ENCODE measurements around the gene CENPC.
"Not testable (repeated sequence)": the region's sequence is repeated elsewhere in the genome, so short reads cannot be mapped to it uniquely, and the experiment has no call there.

Gene CENPC

DNA sequence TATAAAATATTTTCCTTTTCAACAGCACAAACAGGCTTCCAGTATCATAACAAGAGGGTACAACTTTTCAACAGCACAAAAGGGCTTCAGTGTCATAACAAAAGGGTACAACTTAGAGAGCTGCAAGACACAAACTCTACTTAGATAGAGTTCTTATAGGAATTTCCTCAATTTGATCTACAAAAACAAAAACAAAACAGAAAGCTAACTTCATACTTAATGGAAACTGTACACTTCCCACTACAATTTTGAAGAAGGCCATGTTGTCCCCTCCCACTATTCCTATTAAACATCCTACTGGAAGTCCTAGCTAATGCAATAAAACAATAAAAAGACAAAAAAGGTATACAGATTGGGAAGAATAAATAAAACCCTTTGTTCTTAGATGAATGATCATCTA, 96.7 kb downstream of the CENPC start:
- no peak overlapping the region for H3K9ac ChIP-seq (ENCODE audit: low read depth, low read length)
- no peaks in the 10 kb centered on the region for H3K4me1 ChIP-seq (ENCODE audit: control insufficient read depth, insufficient read depth, low read length)
- H3K4me3 ChIP-seq (ENCODE audit: low read depth, low read length): no peak overlapping the region
- no peaks in the 10 kb centered on the region for H3K36me3 ChIP-seq (ENCODE audit: control insufficient read depth, insufficient read depth, low read length)
- no peaks in the 10 kb centered on the region for H3K27me3 ChIP-seq (ENCODE audit: control insufficient read depth, insufficient read depth, low read length)
- no peak overlapping the region for H3K27ac ChIP-seq (ENCODE audit: low read depth, low read length)
- no peaks in the 10 kb centered on the region for H3K9me3 ChIP-seq (ENCODE audit: control insufficient read depth, insufficient read depth, low read length)

GRCh38 chr4:67447873-67448272, 97.4 kb downstream of the CENPC start:
- Histone ChIP-seq H3K4me3 (ENCODE audit: low read depth, low read length) (no peak overlapping the region), H3K27me3 (ENCODE audit: control insufficient read depth, insufficient read depth, low read length) (no peaks in the 10 kb centered on the region), H3K36me3 (ENCODE audit: control insufficient read depth, insufficient read depth, low read length) (no peaks in the 10 kb centered on the region), H3K9me3 (ENCODE audit: control insufficient read depth, insufficient read depth, low read length) (no peaks in the 10 kb centered on the region), H3K27ac (ENCODE audit: low read depth, low read length) (no peak overlapping the region), H3K9ac (ENCODE audit: low read depth, low read length) (no peak overlapping the region), H3K4me1 (ENCODE audit: control insufficient read depth, insufficient read depth, low read length) (no peaks in the 10 kb centered on the region)

DNA sequence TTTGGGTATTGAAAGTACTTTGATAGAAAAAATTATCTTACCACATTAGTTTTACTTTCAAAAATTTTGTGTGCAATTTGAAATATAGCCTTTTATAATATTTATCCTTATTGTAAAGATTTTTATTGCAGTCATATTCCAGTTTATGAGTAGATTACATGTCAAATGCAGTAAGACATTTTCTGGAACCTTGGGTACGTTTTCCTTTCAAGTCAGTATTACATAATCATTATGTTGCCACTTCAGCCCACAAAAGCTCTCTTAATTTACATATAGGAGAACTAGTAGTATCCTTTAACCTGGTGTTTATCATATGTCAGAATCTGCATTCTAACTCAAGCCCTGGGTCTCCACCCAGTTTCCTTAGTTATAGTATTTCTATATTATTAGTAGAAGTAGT, 98.5 kb downstream of the CENPC start:
- Histone ChIP-seq H3K9me3 (ENCODE audit: control insufficient read depth, insufficient read depth, low read length) (no peaks in the 10 kb centered on the region), H3K4me3 (ENCODE audit: low read depth, low read length) (no peak overlapping the region), H3K9ac (ENCODE audit: low read depth, low read length) (no peak overlapping the region), H3K27me3 (ENCODE audit: control insufficient read depth, insufficient read depth, low read length) (no peaks in the 10 kb centered on the region), H3K36me3 (ENCODE audit: control insufficient read depth, insufficient read depth, low read length) (no peaks in the 10 kb centered on the region), H3K27ac (ENCODE audit: low read depth, low read length) (no peak overlapping the region), H3K4me1 (ENCODE audit: control insufficient read depth, insufficient read depth, low read length) (no peaks in the 10 kb centered on the region)

GRCh38 chr4:67445881-67446280, 99.4 kb downstream of the CENPC start:
- H3K27ac ChIP-seq (ENCODE audit: low read depth, low read length); H3K27me3 ChIP-seq (ENCODE audit: control insufficient read depth, insufficient read depth, low read length); H3K4me1 ChIP-seq (ENCODE audit: control insufficient read depth, insufficient read depth, low read length); H3K4me3 ChIP-seq (ENCODE audit: low read depth, low read length); H3K9me3 ChIP-seq (ENCODE audit: control insufficient read depth, insufficient read depth, low read length); H3K9ac ChIP-seq (ENCODE audit: low read depth, low read length); H3K36me3 ChIP-seq (ENCODE audit: control insufficient read depth, insufficient read depth, low read length): not testable (repeated sequence)

- no peaks in the 10 kb centered on the region for H3K9me3 ChIP-seq (ENCODE audit: control insufficient read depth, insufficient read depth, low read length)
- H3K36me3 ChIP-seq (ENCODE audit: control insufficient read depth, insufficient read depth, low read length): no peaks in the 10 kb centered on the region
- no peak overlapping the region for H3K4me3 ChIP-seq (ENCODE audit: low read depth, low read length)
- no peaks in the 10 kb centered on the region for H3K4me1 ChIP-seq (ENCODE audit: control insufficient read depth, insufficient read depth, low read length)
- H3K27me3 ChIP-seq (ENCODE audit: control insufficient read depth, insufficient read depth, low read length): no peaks in the 10 kb centered on the region
- no peak overlapping the region for H3K27ac ChIP-seq (ENCODE audit: low read depth, low read length)
- no peak overlapping the region for H3K9ac ChIP-seq (ENCODE audit: low read depth, low read length)
These were observed 106.3 kb downstream of the CENPC start for GRCh38 chr4:67438975-67439374.

- no peaks in the 10 kb centered on the region for H3K4me1 ChIP-seq (ENCODE audit: control insufficient read depth, insufficient read depth, low read length)
- H3K9me3 ChIP-seq (ENCODE audit: control insufficient read depth, insufficient read depth, low read length): no peaks in the 10 kb centered on the region
- no peak overlapping the region for H3K27ac ChIP-seq (ENCODE audit: low read depth, low read length)
- no peak overlapping the region for H3K4me3 ChIP-seq (ENCODE audit: low read depth, low read length)
- no peak overlapping the region for H3K9ac ChIP-seq (ENCODE audit: low read depth, low read length)
- H3K27me3 ChIP-seq (ENCODE audit: control insufficient read depth, insufficient read depth, low read length): no peaks in the 10 kb centered on the region
- H3K36me3 ChIP-seq (ENCODE audit: control insufficient read depth, insufficient read depth, low read length): no peaks in the 10 kb centered on the region
These were observed 107.2 kb downstream of the CENPC start for GRCh38 chr4:67437974-67438713.

DNA sequence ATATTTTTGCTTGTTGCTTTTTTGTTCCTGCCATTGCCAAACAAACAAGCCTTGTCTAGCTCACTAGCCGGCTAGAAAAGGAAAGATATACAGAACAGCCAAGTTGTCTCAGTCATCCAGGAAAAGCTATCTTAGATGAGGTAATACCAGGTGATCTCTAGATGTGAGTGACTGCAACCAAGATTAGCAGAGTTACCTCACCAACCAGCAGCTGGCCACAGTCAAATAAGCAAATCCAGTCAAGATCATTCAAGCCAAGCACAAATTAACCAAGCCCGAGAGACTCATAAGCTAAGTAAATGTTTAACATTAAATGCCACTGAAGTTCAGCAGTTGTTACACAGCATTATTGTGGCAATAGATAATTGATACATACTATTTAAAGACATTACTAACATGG, 108.6 kb downstream of the CENPC start:
- peak overlapping the region; percentile 14 for H3K27ac ChIP-seq (ENCODE audit: low read depth, low read length)
- no peak overlapping the region for H3K9ac ChIP-seq (ENCODE audit: low read depth, low read length)
- no peaks in the 10 kb centered on the region for H3K36me3 ChIP-seq (ENCODE audit: control insufficient read depth, insufficient read depth, low read length)
- H3K4me1 ChIP-seq (ENCODE audit: control insufficient read depth, insufficient read depth, low read length): no peaks in the 10 kb centered on the region
- H3K27me3 ChIP-seq (ENCODE audit: control insufficient read depth, insufficient read depth, low read length): no peaks in the 10 kb centered on the region
- H3K9me3 ChIP-seq (ENCODE audit: control insufficient read depth, insufficient read depth, low read length): no peaks in the 10 kb centered on the region
- H3K4me3 ChIP-seq (ENCODE audit: low read depth, low read length): no peak overlapping the region

DNA sequence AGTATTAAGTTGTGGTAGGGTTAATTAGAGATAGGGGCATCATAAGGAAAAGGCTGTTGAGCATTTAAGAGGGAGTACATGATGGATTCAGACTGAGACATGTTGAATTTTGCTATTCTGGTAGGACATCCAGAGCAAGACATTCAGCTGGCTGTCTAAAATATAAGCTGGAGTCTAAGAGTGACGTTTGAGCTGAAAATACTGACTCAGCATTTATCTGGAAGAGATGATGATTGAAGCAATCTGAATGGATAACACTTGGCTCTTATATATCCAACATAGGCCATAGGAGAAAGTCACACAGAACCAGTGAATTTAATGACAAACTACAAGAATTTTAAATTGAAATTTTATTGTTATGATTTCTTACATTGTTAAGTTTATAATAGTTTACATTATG, 114.3 kb downstream of the CENPC start:
- Histone ChIP-seq H3K4me1 (ENCODE audit: control insufficient read depth, insufficient read depth, low read length) (no peaks in the 10 kb centered on the region), H3K36me3 (ENCODE audit: control insufficient read depth, insufficient read depth, low read length) (no peaks in the 10 kb centered on the region), H3K9ac (ENCODE audit: low read depth, low read length) (no peak overlapping the region), H3K27ac (ENCODE audit: low read depth, low read length) (no peak overlapping the region), H3K4me3 (ENCODE audit: low read depth, low read length) (no peak overlapping the region), H3K27me3 (ENCODE audit: control insufficient read depth, insufficient read depth, low read length) (no peaks in the 10 kb centered on the region), H3K9me3 (ENCODE audit: control insufficient read depth, insufficient read depth, low read length) (no peaks in the 10 kb centered on the region)

GRCh38 chr4:67428819-67429218, 116.5 kb downstream of the CENPC start:
- H3K9ac ChIP-seq (ENCODE audit: low read depth, low read length): no peak overlapping the region
- no peak overlapping the region for H3K27ac ChIP-seq (ENCODE audit: low read depth, low read length)

More at GRCh38 chr4:67428819-67429218, 116.5 kb downstream of the CENPC start:
- Histone ChIP-seq H3K36me3 (ENCODE audit: control insufficient read depth, insufficient read depth, low read length) (no peaks in the 10 kb centered on the region), H3K4me1 (ENCODE audit: control insufficient read depth, insufficient read depth, low read length) (no peaks in the 10 kb centered on the region), H3K9me3 (ENCODE audit: control insufficient read depth, insufficient read depth, low read length) (no peaks in the 10 kb centered on the region), H3K27me3 (ENCODE audit: control insufficient read depth, insufficient read depth, low read length) (no peaks in the 10 kb centered on the region), H3K4me3 (ENCODE audit: low read depth, low read length) (no peak overlapping the region)

Data from HUES48 (cell line).